HepG2 (cell line): Measurements from ENCODE around the gene SMPD3. TPM values are rescaled to one million over a fixed set of nuclear protein-coding genes. Genes with fewer than 3 reads are reported as not detected.

ENCODE experiments used
- ATAC-seq: fragments of 200-7000 bp; cut with Tn5 transposase; 3 replicates; pipeline ENCODE4 v1.9.1; 2020; ENCODE audit warnings: mild to moderate bottlenecking, moderate library complexity
- BruUV-seq: library from RNA; stranded (reverse); fragments of 400-500 nt; replicated peaks from 2 replicates; lab custom pipeline; 2021; lab: Mats Ljungman, UMichigan
- CTCF ChIA-PET: fragments of 300-600 bp; formaldehyde crosslinking; extraction: SDS; loops from one replicate; lab custom pipeline; 2021; ENCODE audit warnings: low total read pairs, inconsistent platforms, low intra/inter-chr PET ratio; lab: Yijun Ruan, JAX
- POLR2A ChIA-PET: fragments of 350-600 bp; sonication (Branson Sonifier 250); formaldehyde crosslinking; loops from one replicate; lab custom pipeline; 2020; ENCODE audit warnings: antibody characterized with exemption, inconsistent platforms; lab: Yijun Ruan, JAX
- DNase-seq: peaks from one replicate; pipeline ENCODE4 v3.0.0-alpha.2; 2015; ENCODE audit warnings: low spot score
- FAIRE-seq: peaks from 3 replicates; lab custom pipeline; 2011; peaks lifted over from hg19 to GRCh38; lab: Jason Lieb, UNC
- H2AFZ ChIP-seq: one replicate; pipeline ENCODE4 v1.6.1; 2011; ENCODE audit warnings: low read length, inconsistent platforms
- H3K27ac ChIP-seq: fragments of 300-600 bp; 3 replicates; pipeline ENCODE4 v1.8.0; 2011; ENCODE audit warnings: mixed run types, mild to moderate bottlenecking, mixed read lengths, low read length, inconsistent platforms; ENCODE audit not compliant: insufficient read depth; ENCODE audit errors: extremely low read length
- H3K27me3 ChIP-seq, 2 experiments: fragments of 200-600 bp in 1 of 2; 2 replicates in 1 of 2; 3 replicates in 1 of 2; pipeline versions ENCODE4 v1.6.0 to v1.8.0; 2011; ENCODE audit warnings: low read length in 2 of 2, mild to moderate bottlenecking in 2 of 2, moderate library complexity in 2 of 2, inconsistent platforms in 1 of 2; ENCODE audit not compliant: insufficient read depth in 2 of 2, control insufficient read depth in 1 of 2
- H3K36me3 ChIP-seq, 2 experiments: fragments of 200-600 bp in 1 of 2; replicated peaks in 1 of 2; 2 replicates in 1 of 2; 3 replicates in 1 of 2; pipeline versions ENCODE4 v1.5.1 to v1.8.0; 2011; ENCODE audit warnings: low read length in 2 of 2, inconsistent platforms in 1 of 2; ENCODE audit not compliant: insufficient read depth in 2 of 2, control insufficient read depth in 1 of 2
- H3K4me1 ChIP-seq: 2 replicates; pipeline ENCODE4 v1.5.1; 2012; ENCODE audit warnings: low read length, inconsistent platforms; ENCODE audit not compliant: insufficient read depth
- H3K4me2 ChIP-seq: 2 replicates; pipeline ENCODE4 v1.6.0; 2011; ENCODE audit warnings: low read depth, low read length, inconsistent platforms
- H3K4me3 ChIP-seq, 3 experiments: fragments of 200-600 bp in 1 of 3; sonication (generic), shearing (Covaris generic) in 1 of 3; replicated peaks in 1 of 3; 2 replicates each; pipeline ENCODE4 v1.5.1; 2011 to 2016; ENCODE audit warnings: low read length in 3 of 3, inconsistent platforms in 2 of 3, low read depth in 2 of 3, mild to moderate bottlenecking in 2 of 3, control low read depth in 1 of 3, mixed read lengths in 1 of 3; ENCODE audit not compliant: insufficient read depth in 1 of 3
- H3K79me2 ChIP-seq: one replicate; pipeline ENCODE4 v1.6.1; 2011; ENCODE audit warnings: low read length, inconsistent platforms; ENCODE audit not compliant: insufficient read depth
- H3K9ac ChIP-seq: 2 replicates; pipeline ENCODE4 v1.6.0; 2011; ENCODE audit warnings: mild to moderate bottlenecking, low read depth, low read length, inconsistent platforms; ENCODE audit not compliant: insufficient read depth
- H3K9me3 ChIP-seq: 2 replicates; pipeline ENCODE4 v1.5.1; 2012; ENCODE audit warnings: mild to moderate bottlenecking, low read length
- H4K20me1 ChIP-seq: 2 replicates; pipeline ENCODE4 v1.6.0; 2011; ENCODE audit warnings: inconsistent platforms, mild to moderate bottlenecking, low read length, moderate library complexity; ENCODE audit not compliant: insufficient read depth
- CHD2 ChIP-seq: IDR thresholded peaks from 2 replicates; pipeline ENCODE4 v1.6.1; 2011; ENCODE audit warnings: low read depth, low read length, improper control_type of control experiment
- MAX ChIP-seq: IDR thresholded peaks from 2 replicates; pipeline ENCODE4 v1.6.1; 2012; ENCODE audit warnings: inconsistent platforms
- PHF21A ChIP-seq: sonication (generic); formaldehyde crosslinking; IDR thresholded peaks from 2 replicates; pipeline ENCODE4 v1.5.0; 2020; ENCODE audit warnings: mild to moderate bottlenecking, missing genetic modification reagents
- ZFX ChIP-seq: sonication (generic); formaldehyde crosslinking; IDR thresholded peaks from 2 replicates; pipeline ENCODE4 v1.4.0; 2020; ENCODE audit warnings: mild to moderate bottlenecking, low read depth, missing genetic modification reagents, moderate library complexity
- ZNF510 ChIP-seq: sonication (generic); formaldehyde crosslinking; IDR thresholded peaks from 2 replicates; pipeline ENCODE4 v1.4.0; 2020; ENCODE audit warnings: low read depth, mild to moderate bottlenecking, missing genetic modification reagents
- ZNF687 ChIP-seq: sonication (generic); formaldehyde crosslinking; IDR thresholded peaks from 2 replicates; pipeline ENCODE4 v1.5.1; 2020; ENCODE audit warnings: mild to moderate bottlenecking, missing genetic modification reagents, moderate library complexity
- WGBS: methylation state at CpG from one replicate; pipeline ENCODE4 v1.1.6; 2017; ENCODE audit warnings: low lambda C conversion rate; 5-methylcytosine and 5-hydroxymethylcytosine counted together
- in situ Hi-C: cut with HindIII; loops from 2 replicates; pipeline ENCODE4 v1.10.0; 2017; ENCODE audit warnings: low pct_unique_long_range_greater_than_20kb; ENCODE audit not compliant: extremely low pct_ligation_motif_present
- intact Hi-C: fragments of 100-400 bp; cut with micrococcal nuclease; formaldehyde crosslinking; loops from one replicate; pipeline ENCODE4 v1.10.0; 2022; ENCODE audit not compliant: unreplicated experiment
- polyA plus RNA-seq, 8 experiments: library from polyadenylated mRNA; depleted of rRNA in 3 of 8; stranded (reverse) in 7 of 8; unstranded in 1 of 8; fragments of >200 nt; fragmentation: Illumina TruSeq in 4 of 8; extraction: Trizol in 4 of 8; gene quantifications; 2 replicates each; pipeline versions ENCODE4 v1.2.1 to v1.2.3, GENCODE V29; 2011 to 2016; ENCODE audit warnings: low read depth in 4 of 8, missing spikeins in 1 of 8, mixed read lengths in 1 of 8; ENCODE audit not compliant: insufficient read depth in 1 of 8
- total RNA-seq, 5 experiments: library from RNA; depleted of rRNA; stranded (reverse); fragments of >200 nt; fragmentation: Illumina TruSeq; extraction: Trizol; gene quantifications; 2 replicates each; pipeline ENCODE4 v1.2.3, GENCODE V29; 2016; ENCODE audit warnings: low read depth in 1 of 5
- TF ChIP-seq, protein P1 (sequence below): sonication (generic); formaldehyde crosslinking; IDR thresholded peaks from 2 replicates; pipeline ENCODE4 v1.5.1; 2020; ENCODE audit warnings: missing genetic modification reagents, mild to moderate bottlenecking, borderline replicate concordance
- TF ChIP-seq, protein P2 (sequence below): sonication (generic); formaldehyde crosslinking; IDR thresholded peaks from 2 replicates; pipeline ENCODE4 v1.9.0; 2022; ENCODE audit warnings: missing genetic modification reagents, mild to moderate bottlenecking, borderline replicate concordance

Gene SMPD3
- total and polyA plus RNA-seq, 2 of the 13 experiments (the other 11 are each of a cell fraction or from before 2014, with no cell fraction given): 0.07 to 0.32 TPM

DNA sequence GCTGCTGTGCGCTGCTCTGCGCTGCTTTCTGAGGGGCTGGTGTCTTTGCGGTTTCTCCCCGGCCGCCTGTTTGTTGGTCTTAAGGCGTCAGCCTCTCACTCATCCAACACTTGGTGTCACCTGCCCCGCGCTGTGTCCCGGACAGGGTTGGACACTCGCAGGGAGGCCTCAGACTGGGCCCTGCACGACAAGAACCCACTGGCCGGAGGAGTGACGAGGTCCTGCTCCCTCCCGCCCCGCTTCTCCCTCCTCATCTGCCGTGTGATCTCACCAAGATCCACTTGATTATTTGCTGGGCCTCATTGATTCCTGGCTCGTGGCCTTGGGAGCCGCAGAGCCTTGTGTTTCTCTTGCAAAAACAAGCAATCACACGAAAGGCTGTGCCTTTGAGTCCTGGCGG is 80.9 kb downstream of the SMPD3 start:
- peak; percentile 12 for ATAC-seq
- intact Hi-C loops (no loop called here), in situ Hi-C loops (no loop called here)
- ChIA-PET POLR2A (no interaction called here), CTCF (no interaction called here)
- Histone ChIP-seq H3K27ac (no peak overlapping the region), H3K9me3 (no peaks in the 10 kb centered on the region), H3K4me2 (peak overlapping the region; percentile 37), H3K27me3 (peaks cover 6 to 63% of the 10 kb centered on the region in 2 experiments), H3K4me3 (peak overlapping the region in 1 of 3 experiments; percentile 19; a peak in 1 of 6 replicates), H3K79me2 (no peaks in the 10 kb centered on the region), H3K9ac (peak overlapping the region; percentile 5; the same call in 1 of the 2 replicates), H2AFZ (no peak overlapping the region), H4K20me1 (no peaks in the 10 kb centered on the region), H3K36me3 (no peaks in the 10 kb centered on the region), H3K4me1 (peaks cover 38% of the 10 kb centered on the region)
- TF ChIP-seq ZNF510 (CRISPR knock-in tag): no peak
- TF ChIP-seq ZNF687 (CRISPR knock-in tag): peak; percentile 55; the same call in 1 of the 2 replicates
- TF ChIP-seq CHD2: no peak
- TF ChIP-seq MAX: 0 out of 2 replicates have a peak, but pooled peaks have one; percentile 21
- TF ChIP-seq, protein P1, sequence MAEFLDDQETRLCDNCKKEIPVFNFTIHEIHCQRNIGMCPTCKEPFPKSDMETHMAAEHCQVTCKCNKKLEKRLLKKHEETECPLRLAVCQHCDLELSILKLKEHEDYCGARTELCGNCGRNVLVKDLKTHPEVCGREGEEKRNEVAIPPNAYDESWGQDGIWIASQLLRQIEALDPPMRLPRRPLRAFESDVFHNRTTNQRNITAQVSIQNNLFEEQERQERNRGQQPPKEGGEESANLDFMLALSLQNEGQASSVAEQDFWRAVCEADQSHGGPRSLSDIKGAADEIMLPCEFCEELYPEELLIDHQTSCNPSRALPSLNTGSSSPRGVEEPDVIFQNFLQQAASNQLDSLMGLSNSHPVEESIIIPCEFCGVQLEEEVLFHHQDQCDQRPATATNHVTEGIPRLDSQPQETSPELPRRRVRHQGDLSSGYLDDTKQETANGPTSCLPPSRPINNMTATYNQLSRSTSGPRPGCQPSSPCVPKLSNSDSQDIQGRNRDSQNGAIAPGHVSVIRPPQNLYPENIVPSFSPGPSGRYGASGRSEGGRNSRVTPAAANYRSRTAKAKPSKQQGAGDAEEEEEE (CRISPR knock-in tag): 0 out of 2 replicates have a peak, but pooled peaks have one; percentile 11
- TF ChIP-seq, protein P2, sequence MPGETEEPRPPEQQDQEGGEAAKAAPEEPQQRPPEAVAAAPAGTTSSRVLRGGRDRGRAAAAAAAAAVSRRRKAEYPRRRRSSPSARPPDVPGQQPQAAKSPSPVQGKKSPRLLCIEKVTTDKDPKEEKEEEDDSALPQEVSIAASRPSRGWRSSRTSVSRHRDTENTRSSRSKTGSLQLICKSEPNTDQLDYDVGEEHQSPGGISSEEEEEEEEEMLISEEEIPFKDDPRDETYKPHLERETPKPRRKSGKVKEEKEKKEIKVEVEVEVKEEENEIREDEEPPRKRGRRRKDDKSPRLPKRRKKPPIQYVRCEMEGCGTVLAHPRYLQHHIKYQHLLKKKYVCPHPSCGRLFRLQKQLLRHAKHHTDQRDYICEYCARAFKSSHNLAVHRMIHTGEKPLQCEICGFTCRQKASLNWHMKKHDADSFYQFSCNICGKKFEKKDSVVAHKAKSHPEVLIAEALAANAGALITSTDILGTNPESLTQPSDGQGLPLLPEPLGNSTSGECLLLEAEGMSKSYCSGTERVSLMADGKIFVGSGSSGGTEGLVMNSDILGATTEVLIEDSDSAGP (CRISPR knock-in tag): peak; percentile 54; the same call in 1 of the 2 replicates
- TF ChIP-seq PHF21A (CRISPR knock-in tag): 0 out of 2 replicates have a peak, but pooled peaks have one; percentile 21
- TF ChIP-seq ZFX (CRISPR knock-in tag): peak; percentile 60
- no peak for DNase-seq
- peak; percentile 15 for FAIRE-seq
- WGBS: 36% methylated on average over 20 of the region's 20 CpGs
- BruUV-seq: no TSS peak
